GM19455 (cell line): Measurements from ENCODE around the gene TUBB.
"Not testable (repeated sequence)": the region's sequence is repeated elsewhere in the genome, so short reads cannot be mapped to it uniquely, and the experiment has no call there.

Experiments used
- ATAC-seq: cut with Tn5 transposase; IDR thresholded peaks from one replicate; pipeline ENCODE4 v1.9.1; 2021; ENCODE audit not compliant: unreplicated experiment

Gene TUBB

DNA sequence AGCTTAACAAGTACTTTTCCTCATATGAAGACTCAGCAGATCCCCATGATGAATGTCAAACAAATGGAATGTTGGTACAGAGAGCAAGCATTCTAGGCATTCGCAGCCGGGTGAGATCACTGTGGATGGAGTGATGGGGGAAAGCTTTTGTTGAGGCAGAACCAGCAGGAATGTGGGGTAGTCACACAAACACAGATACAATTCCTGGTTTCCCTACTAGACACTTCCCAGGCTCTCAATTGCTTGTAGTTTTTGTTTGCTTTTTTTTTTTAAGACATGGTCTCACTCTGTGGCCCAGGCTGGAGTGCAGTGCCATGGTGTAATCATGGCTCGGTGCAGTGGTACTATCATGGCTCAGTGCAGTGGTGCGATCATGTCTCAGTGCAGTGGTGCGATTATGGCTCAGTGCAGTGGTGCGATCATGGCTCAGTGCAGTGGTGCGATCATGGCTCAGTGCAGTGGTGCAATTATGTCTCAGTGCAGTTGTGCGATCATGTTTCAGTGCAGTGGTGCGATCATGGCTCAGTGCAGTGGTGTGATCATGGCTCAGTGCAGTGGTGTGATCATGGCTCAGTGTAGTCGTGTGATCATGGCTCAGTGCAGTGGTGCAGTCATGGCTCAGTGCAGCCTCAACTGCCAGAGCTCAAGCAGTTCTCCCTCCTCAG lies 39.6 kb downstream of the TUBB start:
- no peak for ATAC-seq

DNA sequence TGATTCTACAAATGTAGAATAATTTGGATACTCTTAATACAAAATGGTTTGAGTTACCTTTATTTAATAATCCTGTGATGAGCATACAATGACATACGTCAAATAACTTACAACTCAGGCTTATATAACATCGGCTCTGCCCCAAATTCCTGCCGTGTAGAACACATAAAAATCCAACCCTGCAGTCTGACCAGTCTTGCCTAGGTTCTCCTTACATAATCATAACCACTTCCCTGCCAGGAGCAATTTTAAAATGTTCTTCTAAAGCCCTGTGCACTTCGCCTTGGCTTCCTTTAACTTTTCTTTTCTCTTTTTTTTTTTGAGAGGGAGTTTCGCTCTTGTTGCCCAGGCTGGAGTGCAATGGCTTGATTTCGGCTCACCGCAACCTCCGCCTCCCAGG lies 40.4 kb downstream of the TUBB start:
- no peak for ATAC-seq

DNA sequence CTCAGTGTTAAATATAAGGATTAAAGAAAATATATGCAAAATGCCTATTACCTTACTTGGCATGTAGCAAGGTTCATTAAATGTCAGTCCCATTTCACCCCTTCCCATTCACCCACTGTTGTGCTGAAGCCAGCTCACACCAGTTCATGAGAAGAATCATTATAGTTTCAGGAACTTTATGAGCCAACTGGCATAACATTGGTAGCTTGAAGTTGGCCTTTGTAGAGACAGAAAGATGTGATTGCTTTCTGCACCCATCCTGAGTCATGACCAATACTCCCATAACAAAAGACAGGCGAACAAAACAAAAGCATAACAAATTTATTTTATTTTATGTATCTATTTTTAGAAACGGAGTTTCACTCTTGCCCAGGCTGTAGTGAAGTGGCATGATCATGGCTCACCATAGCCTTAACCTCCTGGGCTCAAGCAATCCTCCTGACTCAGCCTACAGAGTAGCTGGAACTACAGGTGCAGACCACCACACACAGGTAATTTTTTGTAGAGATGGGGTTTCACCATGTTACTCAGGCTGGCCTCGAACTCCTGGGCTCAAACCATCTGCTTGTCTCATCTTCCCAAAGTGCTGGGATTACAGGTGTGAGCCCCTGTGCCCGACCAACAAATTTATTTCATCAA lies 41.8 kb downstream of the TUBB start:
- ATAC-seq = no peak

DNA sequence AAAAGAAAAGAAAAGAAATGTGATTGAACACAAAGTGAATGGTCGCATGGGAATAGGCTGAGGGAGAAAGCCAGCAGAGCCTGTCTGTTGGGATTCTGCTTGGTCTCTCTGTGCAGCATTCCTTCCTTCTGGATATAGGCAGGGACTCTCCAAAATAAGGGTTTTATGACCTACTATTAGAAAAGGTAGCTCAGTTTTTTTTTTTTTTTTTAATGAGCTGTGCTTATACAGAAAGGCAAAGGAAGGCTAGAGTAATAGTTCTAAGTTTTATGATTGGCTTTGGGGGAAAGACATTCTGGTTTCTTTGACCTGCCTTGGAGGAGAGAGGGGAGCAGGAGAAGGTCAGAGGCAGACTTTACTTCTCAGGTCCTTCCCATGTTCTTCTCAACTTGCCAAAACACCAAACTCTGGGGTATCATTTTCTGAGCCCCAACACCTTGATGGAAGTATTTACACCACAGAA lies 43.0 kb downstream of the TUBB start:
- ATAC-seq = no peak

DNA sequence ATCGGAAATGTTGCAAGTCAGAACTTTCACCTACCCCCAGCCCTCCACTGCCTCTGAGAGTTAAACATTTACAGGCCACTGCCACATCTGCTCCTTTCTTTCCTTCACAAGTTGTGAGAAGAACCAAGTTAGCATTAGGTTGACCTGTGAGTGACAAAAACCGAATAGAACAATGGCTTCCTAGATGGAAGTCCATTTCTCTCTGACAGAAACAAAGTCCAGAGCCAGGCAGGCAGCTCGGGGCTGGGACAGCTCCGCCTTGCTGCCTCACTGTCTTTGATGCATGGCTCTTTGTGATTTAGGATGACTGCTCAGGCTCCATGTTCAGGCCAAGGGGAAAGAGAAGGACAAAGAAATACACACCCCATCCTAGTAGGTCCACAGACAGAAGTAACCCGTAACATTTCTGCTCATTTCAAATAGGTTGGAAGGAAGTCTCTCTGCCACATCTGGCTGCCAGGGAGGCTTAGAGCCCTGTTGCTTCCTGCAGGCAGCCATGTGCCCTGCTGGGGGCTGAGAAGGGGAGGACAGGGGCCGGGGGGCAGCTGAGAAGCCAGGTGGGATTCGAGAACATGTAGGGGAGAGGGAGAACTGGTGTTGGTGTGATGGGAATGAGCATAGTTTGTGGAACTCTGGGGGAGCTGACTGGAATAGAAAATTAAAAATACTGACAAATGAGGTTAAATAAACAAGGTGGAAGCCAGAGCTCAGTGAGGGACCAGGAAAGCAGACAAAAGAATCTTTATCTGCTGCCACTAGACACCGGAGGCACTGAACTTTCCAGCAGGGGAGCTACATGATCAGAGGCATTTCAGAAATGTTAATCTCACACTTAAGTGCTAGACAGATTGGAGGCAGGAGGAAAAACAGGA lies 43.7 kb downstream of the TUBB start:
- ATAC-seq = no peak

DNA sequence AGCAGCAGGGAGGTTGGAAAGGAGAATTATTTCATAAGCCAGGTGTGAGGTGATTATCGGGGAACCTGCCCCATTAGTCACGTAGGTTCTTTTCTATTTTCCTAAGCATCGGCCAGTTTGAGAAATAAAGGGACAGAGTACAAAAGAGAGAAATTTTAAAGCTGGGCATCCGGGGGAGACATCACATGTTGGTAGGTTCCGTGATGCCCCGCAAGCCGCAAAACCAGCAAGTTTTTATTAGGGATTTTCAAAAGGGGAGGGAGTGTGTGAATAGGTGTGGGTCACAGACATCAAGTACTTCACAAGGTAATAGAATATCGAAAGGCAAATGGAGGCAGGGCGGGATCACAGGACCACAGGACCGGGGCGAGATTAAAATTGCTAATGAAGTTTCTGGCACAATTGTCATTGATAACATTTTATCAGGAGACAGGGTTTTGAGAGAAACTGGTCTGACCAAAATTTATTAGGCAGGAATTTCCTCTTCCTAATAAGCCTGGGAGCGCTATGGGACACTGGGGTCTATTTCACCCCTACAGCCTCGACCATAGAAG lies 44.4 kb downstream of the TUBB start:
- ATAC-seq = not testable (repeated sequence)

DNA sequence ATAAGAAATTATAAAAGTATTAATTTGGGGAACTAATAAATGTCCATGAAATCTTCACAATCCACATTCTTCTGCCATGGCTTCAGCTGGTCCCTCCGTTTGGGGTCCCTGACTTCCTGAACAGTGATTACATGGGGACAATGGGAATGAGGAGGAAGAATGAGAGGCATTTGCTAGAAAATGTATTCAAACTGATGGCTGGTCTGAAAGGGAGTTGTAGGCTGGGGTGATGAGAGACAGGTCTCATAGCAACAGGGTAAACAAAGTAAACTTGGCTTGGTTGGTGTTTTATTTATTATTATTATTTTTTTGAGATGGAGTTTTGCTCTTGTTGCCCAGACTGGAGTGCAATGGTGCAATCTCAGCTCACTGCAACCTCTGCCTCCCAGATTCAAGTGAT lies 45.3 kb downstream of the TUBB start:
- not testable (repeated sequence) for ATAC-seq

DNA sequence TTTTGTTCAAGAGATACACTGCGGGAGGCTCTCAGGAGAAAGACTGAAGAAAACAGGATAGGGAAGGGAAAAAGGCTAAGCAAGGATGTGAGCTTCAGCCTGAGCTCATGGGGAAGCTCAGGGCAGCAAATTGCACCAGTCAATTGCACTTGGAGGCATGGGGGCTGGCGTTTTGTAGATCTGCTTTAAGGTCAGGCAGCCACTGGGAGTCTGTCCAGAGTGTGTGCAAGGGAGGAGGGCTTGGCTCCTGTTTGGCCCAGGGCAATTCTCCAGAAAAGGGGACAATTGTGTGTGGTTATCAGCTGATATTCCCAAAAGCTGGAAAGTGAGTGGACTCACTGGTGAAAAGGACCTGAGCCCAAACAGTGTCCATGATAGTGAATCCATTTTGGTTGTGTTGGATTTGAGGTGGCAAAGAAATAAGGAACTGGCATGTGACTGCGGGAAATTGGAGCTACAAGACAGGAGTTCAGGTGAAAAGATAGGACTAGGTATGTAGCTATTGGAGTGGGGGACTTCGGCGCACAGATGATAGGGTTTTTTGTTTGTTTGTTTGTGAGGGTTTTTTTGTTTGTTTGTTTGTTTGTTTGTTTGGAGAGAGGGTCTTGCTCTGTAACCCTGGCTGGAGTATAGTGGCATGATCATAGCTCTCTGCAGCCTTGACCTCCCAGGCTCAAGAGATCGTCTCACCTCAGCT lies 46.5 kb downstream of the TUBB start:
- no peak for ATAC-seq

DNA sequence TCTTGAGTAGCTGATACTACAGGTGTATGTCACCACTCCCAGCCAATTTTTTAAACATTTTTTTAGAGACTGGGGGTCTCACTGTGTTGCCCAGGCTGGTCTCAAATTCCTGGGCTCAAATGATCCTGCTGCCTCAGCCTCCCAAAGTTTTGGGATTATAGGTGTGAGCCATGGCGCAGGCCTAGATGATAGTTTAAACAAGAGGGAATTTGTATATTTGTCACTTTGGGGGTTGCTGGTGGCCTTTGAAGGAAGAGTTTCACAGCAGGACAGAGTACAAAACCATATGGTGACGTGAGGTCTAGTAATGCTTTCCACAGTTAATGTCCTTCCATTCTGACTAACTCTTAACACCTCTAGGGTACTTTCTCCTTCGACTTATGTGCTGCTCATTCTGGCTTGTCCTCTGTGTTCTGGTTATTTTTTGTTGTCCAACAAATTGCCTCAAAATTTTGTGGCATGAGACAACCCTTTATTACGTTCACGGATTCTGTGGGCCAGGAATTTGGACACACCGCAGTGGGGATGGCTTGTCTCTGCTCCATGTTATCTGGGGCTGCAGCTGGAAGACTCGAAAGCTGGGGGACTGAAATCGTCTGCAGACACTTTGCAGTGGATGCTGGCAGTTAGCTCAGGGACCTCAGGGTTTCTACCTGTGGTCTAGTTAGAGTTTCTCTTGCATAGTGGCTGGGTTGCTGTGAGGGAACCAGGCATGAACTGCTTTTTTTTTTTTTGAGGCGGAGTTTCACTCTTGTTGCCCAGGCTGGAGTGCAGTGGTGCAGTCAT lies 47.2 kb downstream of the TUBB start:
- ATAC-seq = no peak

DNA sequence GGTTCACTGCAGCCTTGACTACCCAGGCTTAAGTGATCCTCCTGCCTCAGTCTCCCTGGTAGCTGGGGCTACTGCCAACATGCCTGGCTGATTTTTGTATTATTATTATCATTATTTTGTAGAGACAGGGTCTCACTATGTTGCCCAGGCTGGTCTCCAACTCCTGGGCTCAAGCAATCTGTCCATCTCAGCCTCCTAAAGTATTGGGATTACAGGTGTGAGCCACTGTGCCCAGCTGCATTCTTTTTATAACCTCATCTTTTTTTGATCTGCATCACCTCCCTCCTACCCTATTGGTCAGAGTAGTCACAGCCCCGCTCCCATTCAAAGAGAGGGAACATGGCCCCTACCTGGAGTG lies 47.8 kb downstream of the TUBB start:
- no peak for ATAC-seq

DNA sequence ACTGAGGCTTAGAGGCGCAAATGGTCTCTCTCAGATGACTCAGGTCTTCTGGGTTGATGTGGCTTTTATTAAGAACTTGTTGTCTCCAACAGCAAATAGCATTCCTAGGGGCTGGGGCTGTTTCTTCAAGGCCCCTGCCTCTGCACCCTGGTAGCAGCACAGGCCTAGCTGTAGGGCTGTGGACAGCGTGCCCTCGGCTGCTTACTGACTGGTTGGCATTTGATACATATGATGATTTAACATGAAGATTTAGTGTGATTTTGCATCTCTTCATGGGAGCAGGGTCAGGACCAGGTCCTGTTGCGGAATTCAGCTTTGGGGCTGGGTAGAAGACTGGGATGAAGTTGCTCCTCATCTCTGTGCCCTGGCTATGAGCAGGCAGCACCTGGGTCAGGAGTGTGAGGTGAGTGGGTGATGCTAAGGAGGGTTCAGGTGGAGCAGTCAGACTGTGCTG lies 48.5 kb downstream of the TUBB start:
- ATAC-seq = no peak

DNA sequence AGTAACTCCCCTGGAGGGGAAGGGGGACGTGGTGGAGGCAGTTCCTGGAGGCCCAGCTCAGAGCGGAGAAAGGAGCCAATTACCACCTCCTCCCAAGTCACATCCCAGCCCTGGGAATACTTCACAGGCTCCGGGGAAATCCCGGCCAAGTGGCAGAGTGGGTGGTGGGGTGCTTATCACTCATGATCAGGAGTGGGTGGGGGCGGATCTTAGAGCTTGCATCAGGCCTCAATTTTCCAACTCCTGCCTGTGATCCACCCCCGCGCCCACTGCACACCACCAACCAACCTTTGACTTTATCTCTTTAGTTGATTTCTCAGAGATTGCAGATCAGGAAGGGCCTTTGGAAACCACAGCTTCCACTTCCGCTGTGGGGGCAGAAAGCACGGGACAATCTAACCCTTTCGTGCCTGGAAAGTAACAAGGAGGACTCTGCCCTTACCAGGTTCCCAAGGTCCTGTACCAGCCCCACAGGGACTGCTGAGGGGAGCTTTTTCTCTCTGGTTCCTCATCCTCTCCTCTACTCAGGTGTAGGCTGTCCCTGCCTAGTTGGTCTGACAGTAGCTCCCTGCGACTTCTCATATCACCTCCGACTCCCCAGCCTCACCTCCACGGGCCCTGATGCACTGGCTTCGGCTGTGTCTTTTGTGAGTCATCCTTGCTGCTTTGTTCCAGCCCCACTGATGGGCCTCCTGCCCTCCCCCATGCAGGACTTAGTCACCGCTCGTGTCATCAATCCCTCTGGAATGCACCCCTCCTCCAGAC lies 49.1 kb downstream of the TUBB start:
- ATAC-seq = no peak

DNA sequence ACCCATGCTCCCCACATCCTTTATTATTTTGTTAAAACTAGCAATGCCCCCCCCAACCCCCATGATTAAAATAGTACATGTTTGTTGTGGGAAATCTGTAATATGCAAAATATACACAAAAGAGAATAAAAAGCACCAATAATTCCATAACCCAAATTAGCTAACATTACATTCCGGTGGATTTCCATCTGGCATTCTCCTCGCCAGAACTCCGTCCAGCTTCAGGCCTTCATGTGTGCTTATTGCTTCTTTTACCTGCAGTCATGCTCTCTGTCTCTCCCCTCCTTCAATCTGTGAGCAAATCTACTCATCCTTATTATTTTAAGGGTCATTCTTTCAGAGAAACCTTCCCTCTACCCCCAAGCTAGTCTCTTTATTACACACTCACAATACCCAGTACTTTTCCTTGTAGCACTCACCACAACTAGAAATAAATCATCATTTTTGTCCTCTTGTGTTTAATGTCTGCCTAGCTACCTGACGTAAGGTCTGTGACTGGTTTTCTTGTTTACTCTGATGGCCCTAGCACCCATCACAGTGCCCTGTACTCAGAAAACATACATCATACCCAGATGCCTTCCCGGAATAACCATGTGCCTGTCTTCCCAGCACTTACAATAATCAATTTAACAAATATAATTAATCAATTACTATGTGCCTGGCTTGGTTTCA lies 49.8 kb downstream of the TUBB start:
- ATAC-seq = no peak

DNA sequence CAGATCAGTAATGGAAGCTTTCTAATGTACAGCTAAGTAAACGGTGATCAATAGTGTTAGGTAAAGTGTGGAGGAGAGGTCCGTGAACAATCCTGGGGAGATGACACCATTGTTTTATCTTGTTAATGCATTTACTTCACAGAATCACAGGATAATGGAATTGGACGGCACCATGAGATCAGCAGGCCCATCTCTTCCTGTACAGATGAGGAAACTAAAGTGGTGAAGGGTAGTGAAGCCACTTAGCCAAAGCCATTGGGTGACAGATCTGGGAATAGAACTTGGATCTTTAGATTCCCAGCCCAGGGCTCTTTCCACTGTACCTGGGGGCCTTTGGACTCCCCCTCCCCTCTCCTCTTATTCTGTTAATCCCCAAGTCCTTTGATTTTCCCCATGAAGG lies 50.4 kb downstream of the TUBB start:
- no peak for ATAC-seq

DNA sequence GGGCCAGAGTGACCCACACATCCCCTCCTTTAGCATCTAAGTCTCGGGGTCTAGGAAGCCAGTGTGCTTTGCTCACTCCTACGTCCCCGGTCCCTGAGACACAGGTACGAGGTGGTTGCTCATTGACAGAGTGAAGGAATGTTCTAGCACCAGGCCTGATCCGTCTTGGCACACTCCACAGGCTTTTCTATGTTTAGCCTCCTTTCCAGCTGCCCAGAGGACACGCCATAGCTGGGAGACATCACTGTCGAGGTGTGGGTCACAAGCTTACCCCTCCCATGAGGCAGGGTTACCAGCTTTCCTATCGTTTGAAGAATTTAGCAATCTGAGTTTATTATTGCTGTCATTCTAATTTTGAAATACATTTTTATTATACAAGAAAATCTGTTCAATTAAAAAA lies 54.5 kb downstream of the TUBB start:
- no peak for ATAC-seq
